AG04450 (cell line): Measurements from ENCODE around the gene ADGRD1. TPM values are rescaled to one million over a fixed set of nuclear protein-coding genes. Genes with fewer than 3 reads are reported as not detected.
"Not testable (repeated sequence)": the region's sequence is repeated elsewhere in the genome, so short reads cannot be mapped to it uniquely, and the experiment has no call there.

Source experiments
- CTCF ChIA-PET: fragments of 300-600, 350-600 bp; formaldehyde crosslinking; extraction: SDS; loops from one replicate; lab custom pipeline; 2022; ENCODE audit warnings: antibody characterized with exemption, inconsistent platforms; lab: Charles Lee
- POLR2A ChIA-PET: fragments of 350-600 bp; formaldehyde crosslinking; extraction: SDS; loops from one replicate; lab custom pipeline; 2021; ENCODE audit warnings: antibody characterized with exemption, inconsistent platforms; lab: Yijun Ruan, JAX
- DNase-seq: peaks from one replicate; pipeline ENCODE4 v3.0.0-alpha.2; 2011; ENCODE audit warnings: low read depth, low spot score
- H3K27ac ChIP-seq: one replicate; pipeline ENCODE4 v1.5.1; 2012; ENCODE audit warnings: low read depth, low read length, control low read depth
- H3K27me3 ChIP-seq: one replicate; pipeline ENCODE4 v1.6.0; 2012; ENCODE audit warnings: low read length; ENCODE audit not compliant: control insufficient read depth, insufficient read depth
- H3K4me3 ChIP-seq: 2 replicates; pipeline ENCODE4 v1.5.1; 2011; ENCODE audit warnings: mild to moderate bottlenecking, low read depth, low read length, control low read depth
- H3K9me3 ChIP-seq: 2 replicates; pipeline ENCODE4 v1.5.1; 2012; ENCODE audit warnings: low read length; ENCODE audit not compliant: control insufficient read depth, insufficient read depth
- polyA plus RNA-seq: library from polyadenylated mRNA; depleted of rRNA; stranded (reverse); fragments of >200 nt; gene quantifications from 2 replicates; pipeline ENCODE4 v1.2.3, GENCODE V29; 2011
- TF ChIP-seq, protein P1 (sequence below): IDR thresholded peaks from 2 replicates; pipeline ENCODE4 v1.5.1; 2011; ENCODE audit warnings: low read depth, low read length, control low read depth, inconsistent platforms

The ADGRD1 gene
- polyA plus RNA-seq, 1 experiment: 0.05 TPM

DNA sequence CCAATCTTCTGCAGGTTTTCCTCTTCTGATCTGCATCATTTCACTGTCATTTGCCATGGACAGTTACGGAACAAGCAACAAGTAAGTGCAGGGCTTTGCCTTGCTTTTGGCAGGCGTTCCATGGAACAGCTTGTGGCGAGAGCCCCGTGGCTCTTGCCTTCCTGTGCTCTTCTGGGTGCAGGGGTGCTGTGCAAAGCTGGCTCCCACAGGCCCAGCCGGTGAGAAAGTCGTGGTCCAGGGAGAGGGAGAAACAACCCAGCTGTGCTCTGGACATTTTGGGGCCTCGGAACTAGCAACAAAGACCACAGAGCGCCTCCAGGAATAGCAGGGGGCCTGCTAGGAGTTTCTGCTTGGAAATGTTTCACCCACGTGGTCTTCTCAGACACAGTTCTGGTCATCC lies 164.7 kb downstream of the ADGRD1 start:
- DNase-seq: no peak
- Histone ChIP-seq H3K27ac (no peak overlapping the region), H3K4me3 (no peak overlapping the region), H3K27me3 (no peaks in the 10 kb centered on the region), H3K9me3 (peaks cover 50% of the 10 kb centered on the region)
- ChIA-PET POLR2A (no interaction called here), CTCF (no interaction called here)
- TF ChIP-seq, protein P1, sequence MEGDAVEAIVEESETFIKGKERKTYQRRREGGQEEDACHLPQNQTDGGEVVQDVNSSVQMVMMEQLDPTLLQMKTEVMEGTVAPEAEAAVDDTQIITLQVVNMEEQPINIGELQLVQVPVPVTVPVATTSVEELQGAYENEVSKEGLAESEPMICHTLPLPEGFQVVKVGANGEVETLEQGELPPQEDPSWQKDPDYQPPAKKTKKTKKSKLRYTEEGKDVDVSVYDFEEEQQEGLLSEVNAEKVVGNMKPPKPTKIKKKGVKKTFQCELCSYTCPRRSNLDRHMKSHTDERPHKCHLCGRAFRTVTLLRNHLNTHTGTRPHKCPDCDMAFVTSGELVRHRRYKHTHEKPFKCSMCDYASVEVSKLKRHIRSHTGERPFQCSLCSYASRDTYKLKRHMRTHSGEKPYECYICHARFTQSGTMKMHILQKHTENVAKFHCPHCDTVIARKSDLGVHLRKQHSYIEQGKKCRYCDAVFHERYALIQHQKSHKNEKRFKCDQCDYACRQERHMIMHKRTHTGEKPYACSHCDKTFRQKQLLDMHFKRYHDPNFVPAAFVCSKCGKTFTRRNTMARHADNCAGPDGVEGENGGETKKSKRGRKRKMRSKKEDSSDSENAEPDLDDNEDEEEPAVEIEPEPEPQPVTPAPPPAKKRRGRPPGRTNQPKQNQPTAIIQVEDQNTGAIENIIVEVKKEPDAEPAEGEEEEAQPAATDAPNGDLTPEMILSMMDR: no peak

DNA sequence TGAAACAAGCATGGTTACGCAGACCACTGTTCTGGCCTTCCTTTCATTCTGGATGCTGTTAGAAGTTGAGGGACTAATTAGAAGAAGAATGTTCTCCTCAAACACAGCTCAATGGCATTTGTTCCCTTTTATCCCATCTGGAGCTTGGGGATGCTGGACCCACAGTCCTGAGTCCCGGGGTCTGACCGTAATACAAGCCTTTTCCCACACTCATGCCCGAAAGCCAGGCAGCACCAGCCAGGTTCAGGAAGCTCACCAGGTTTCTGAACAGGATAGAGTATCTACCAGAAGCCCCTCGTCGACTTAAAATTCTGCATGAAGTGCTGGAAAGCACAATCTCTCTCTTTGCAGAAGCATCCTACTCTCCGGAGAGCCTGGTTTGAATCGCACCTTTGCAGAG lies 165.6 kb downstream of the ADGRD1 start:
- CTCF ChIA-PET, H3K27me3 ChIP-seq, POLR2A ChIA-PET, DNase-seq, H3K4me3 ChIP-seq, H3K27ac ChIP-seq: not testable (repeated sequence)
- peaks cover 54% of the 10 kb centered on the region for H3K9me3 ChIP-seq

GRCh38 chr12:131119936-131120335 lies 166.2 kb downstream of the ADGRD1 start:
- H3K4me3 ChIP-seq: no peak overlapping the region
- H3K27ac ChIP-seq: no peak overlapping the region
- H3K27me3 ChIP-seq: no peaks in the 10 kb centered on the region
- POLR2A ChIA-PET: no interaction called here
- no peak for DNase-seq
- CTCF ChIA-PET: no interaction called here
- TF ChIP-seq, protein P1: no peak
- H3K9me3 ChIP-seq: peaks cover 59% of the 10 kb centered on the region

- peaks cover 53% of the 10 kb centered on the region for H3K9me3 ChIP-seq
- ChIA-PET CTCF (no interaction called here), POLR2A (no interaction called here)
- H3K4me3 ChIP-seq: no peak overlapping the region
- no peak overlapping the region for H3K27ac ChIP-seq
- no peak for DNase-seq
- TF ChIP-seq, protein P1: no peak
- no peaks in the 10 kb centered on the region for H3K27me3 ChIP-seq
These were observed 167.1 kb downstream of the ADGRD1 start for GRCh38 chr12:131120831-131121271.

DNA sequence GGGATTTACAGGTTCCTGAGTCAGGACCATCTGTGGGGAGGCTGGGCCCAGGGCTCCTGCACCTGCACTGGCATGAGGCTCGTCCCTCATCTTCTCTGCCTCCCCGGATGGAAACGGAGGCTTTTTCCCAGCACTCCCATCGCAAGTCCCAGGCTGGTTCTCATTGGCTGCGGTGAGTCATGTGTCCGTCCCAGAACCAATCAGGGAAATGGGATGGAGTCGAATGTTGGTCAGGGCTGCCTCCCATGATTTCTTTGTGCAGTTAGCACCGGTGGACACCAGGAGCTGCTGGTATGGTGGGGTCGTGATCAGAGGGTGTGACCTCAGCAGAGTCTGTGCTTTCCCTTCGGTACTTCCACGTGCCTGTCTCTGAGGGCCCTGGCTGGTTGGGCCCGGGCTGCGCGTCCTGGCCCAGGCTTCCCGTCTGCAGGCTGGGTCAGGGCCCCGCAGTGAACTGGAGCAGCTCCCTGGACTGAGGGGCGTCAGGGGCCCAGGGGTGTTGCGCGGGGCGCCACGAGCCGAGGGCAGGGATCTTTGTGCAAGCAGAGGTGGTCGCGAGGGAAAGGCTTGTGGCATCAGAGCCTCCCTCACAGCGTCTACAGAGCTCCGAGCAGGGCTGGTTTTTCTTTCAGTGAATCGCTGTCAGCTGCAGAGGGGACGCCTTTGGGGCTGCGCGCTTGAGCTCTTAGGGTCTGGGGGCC lies 168.1 kb downstream of the ADGRD1 start:
- H3K27ac ChIP-seq: no peak overlapping the region
- CTCF ChIA-PET: no interaction called here

More for the DNA sequence above, 168.1 kb downstream of the ADGRD1 start:
- DNase-seq: no peak
- Histone ChIP-seq H3K27me3 (no peaks in the 10 kb centered on the region), H3K9me3 (peaks cover 46% of the 10 kb centered on the region), H3K4me3 (no peak overlapping the region)
- TF ChIP-seq, protein P1: no peak
- POLR2A ChIA-PET: no interaction called here
